ENCODE measurements around the gene DDIT3. TPM values are rescaled to one million over a fixed set of nuclear protein-coding genes. Genes with fewer than 3 reads are reported as not detected.

Gene DDIT3
- total and polyA plus RNA-seq, 2 of the 13 experiments (the other 11 are each of a cell fraction or from before 2014, with no cell fraction given), result 27.5 to 48.7 TPM

GRCh38 chr12:57551637-57552305 is 31.5 kb upstream of the DDIT3 start (continued):
- TF ChIP-seq ZBTB40 (IDR thresholded peaks at IDR 0.05), result no peak
- TF ChIP-seq ZBTB40 (CRISPR knock-in tag; IDR thresholded peaks at IDR 0.05), result no peak

All from HepG2 (cell line).